ENCODE results near the gene MOV10L1.

DNA sequence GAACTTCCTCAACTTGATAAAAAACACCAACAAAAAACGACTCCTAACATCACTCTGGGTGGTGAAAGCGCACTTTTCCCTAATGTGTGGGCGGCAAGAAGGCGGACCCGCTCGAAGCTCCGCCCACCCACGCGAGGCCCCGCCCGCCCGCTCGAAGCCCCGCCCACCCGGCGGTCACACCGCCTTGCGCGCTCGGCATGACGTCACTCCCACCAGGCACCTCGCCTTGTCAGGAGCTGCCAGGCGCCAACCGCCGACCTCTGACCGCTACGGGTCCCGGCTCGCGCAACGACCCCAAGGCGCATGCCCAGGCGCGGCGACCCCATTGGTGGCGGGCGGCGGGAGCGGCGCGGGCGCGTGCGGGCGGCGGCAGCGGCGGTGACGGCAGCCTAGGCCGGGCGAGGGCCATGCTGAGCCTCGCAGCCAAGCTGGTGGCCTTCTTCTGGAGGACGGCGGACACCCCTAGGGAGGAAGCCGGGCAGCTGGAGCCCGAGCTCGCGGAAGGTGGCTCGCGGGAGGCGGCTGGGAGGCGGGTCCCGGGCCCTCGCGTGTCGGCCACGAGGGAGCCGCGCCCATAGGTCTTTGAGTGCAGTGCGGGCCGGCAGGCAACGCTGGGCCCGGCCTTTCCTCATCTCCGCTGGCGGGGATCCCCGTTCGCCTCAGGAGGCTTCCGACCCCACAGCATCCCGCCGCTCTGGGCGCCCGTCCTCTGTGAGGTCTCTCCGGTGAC lies at the start of gene MOV10L1:
- TF ChIP-seq POLR2A (IDR thresholded peaks at IDR 0.05) = no peak
- TF ChIP-seq, protein P1, sequence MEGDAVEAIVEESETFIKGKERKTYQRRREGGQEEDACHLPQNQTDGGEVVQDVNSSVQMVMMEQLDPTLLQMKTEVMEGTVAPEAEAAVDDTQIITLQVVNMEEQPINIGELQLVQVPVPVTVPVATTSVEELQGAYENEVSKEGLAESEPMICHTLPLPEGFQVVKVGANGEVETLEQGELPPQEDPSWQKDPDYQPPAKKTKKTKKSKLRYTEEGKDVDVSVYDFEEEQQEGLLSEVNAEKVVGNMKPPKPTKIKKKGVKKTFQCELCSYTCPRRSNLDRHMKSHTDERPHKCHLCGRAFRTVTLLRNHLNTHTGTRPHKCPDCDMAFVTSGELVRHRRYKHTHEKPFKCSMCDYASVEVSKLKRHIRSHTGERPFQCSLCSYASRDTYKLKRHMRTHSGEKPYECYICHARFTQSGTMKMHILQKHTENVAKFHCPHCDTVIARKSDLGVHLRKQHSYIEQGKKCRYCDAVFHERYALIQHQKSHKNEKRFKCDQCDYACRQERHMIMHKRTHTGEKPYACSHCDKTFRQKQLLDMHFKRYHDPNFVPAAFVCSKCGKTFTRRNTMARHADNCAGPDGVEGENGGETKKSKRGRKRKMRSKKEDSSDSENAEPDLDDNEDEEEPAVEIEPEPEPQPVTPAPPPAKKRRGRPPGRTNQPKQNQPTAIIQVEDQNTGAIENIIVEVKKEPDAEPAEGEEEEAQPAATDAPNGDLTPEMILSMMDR (IDR thresholded peaks at IDR 0.05) = no peak
